HG02938 (cell line): ENCODE measurements around the gene CKB.

Experiments used
- ATAC-seq: cut with Tn5 transposase; IDR thresholded peaks from one replicate; pipeline ENCODE4 v1.9.1; 2021; ENCODE audit warnings: mild to moderate bottlenecking, moderate library complexity; ENCODE audit not compliant: unreplicated experiment

CKB gene

GRCh38 chr14:103522649-103523574 is at the start of gene CKB:
Gene CKB, minus strand, starts transcription at chr14:103522830. Its CDS starts 337 bp downstream, at chr14:103522493.
- ATAC-seq = no peak

GRCh38 chr14:103569408-103569807 is 46.8 kb upstream of the CKB start:
- ATAC-seq = no peak

- ATAC-seq = no peak
Observed at GRCh38 chr14:103568952-103569351, 46.3 kb upstream of the CKB start.

GRCh38 chr14:103563844-103564505 is 41.3 kb upstream of the CKB start:
- ATAC-seq = no peak

- no peak for ATAC-seq
Observed at GRCh38 chr14:103563226-103563620, 40.6 kb upstream of the CKB start.

GRCh38 chr14:103562429-103563225 is 40.0 kb upstream of the CKB start, which contains the start of the genes BAG5 and COA8:
Gene BAG5, minus strand, starts transcription at chr14:103562657. Its CDS starts 1,493 bp downstream, at chr14:103561164.
Gene COA8, plus strand, starts transcription at chr14:103562960. Its CDS starts 42 bp downstream, at chr14:103563002.
- peak; percentile 76 for ATAC-seq

GRCh38 chr14:103562179-103562428 is 39.5 kb upstream of the CKB start:
- ATAC-seq = no peak

- peak; percentile 25 for ATAC-seq
Observed at GRCh38 chr14:103561381-103562178, 39.0 kb upstream of the CKB start.

GRCh38 chr14:103560691-103561090 is 38.1 kb upstream of the CKB start:
- ATAC-seq = no peak

- ATAC-seq = no peak
Observed at GRCh38 chr14:103559766-103560165, 37.1 kb upstream of the CKB start.

- ATAC-seq = no peak
Observed at GRCh38 chr14:103558071-103558882, 35.6 kb upstream of the CKB start.

- ATAC-seq = no peak
Observed at GRCh38 chr14:103556946-103557758, 34.5 kb upstream of the CKB start.

GRCh38 chr14:103555559-103556337 is 33.1 kb upstream of the CKB start:
- ATAC-seq = no peak

GRCh38 chr14:103552846-103553210 is 30.2 kb upstream of the CKB start:
- ATAC-seq = no peak

GRCh38 chr14:103552011-103552845 is 29.6 kb upstream of the CKB start:
- no peak for ATAC-seq

- no peak for ATAC-seq
Observed at GRCh38 chr14:103551338-103551762, 28.7 kb upstream of the CKB start.
